ENCODE data around the gene UBE4B.

DNA sequence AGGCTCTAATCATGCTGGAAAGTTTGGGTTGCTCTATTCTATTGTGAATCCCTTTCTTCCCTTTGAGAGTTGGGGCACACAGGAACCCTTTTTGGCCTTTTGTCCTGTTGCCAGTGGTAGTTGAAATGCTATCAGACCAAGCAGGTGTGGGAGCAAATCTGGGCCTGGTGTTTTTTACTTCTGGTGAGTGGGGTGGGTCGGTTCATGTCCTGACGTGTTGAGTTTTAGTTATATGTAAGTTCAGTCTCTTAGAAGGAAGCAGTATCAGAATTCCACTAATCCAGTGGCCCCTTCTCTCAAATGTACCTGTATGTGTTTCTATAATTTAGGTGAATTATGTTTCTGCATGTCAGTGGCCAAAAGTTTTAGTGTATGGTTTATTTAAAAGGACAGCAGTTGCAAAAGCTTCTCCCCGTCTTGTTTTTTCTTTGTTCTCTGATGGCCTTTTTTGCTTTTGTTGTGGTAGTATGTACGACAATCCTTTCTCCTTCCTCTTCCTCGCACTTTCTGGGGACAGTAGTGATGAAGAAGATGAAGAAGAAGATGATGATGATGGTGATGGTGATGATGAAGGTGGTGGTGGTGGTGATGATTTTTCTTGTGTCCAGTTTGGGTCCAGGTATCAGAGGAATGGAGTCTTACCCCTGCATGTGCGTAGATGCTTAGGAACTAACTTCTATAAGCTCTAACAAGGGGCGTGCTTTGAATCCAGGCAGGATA lies 74.2 kb downstream of the UBE4B start:
- TF ChIP-seq CTCF (IDR thresholded peaks at IDR 0.05) (no peak), POLR2A (IDR thresholded peaks at IDR 0.05) (no peak), EP300 (IDR thresholded peaks at IDR 0.05) (no peak)
